Activated T-cell treated with anti-CD3 and anti-CD28 coated beads for 1 hour (primary cell): ENCODE results near the gene OGDHL.

ENCODE experiments used
- DNase-seq: peaks from one replicate; pipeline ENCODE4 v3.0.0-alpha.2; 2020; ENCODE audit warnings: low read depth

OGDHL gene

DNA sequence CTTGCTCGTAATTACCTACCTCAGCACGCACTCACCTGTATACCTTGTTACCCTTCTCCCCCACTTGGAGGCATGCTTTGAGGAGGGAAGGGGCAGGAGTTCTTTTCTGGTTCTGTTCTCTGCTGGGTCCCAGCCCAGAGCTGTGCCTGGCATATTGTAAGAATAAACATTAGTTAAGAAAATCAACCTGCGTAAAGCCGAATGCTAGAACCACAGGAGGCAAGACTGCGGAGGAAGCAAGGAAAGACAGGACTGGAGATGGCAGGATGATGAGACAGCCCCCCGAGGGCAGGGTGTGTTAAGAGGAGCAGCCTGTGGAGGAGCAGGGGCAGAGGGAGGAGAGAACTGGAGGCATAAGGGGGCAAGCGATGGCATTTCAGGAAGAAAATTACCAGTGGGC is 73.2 kb downstream of the OGDHL start:
- no peak for DNase-seq

DNA sequence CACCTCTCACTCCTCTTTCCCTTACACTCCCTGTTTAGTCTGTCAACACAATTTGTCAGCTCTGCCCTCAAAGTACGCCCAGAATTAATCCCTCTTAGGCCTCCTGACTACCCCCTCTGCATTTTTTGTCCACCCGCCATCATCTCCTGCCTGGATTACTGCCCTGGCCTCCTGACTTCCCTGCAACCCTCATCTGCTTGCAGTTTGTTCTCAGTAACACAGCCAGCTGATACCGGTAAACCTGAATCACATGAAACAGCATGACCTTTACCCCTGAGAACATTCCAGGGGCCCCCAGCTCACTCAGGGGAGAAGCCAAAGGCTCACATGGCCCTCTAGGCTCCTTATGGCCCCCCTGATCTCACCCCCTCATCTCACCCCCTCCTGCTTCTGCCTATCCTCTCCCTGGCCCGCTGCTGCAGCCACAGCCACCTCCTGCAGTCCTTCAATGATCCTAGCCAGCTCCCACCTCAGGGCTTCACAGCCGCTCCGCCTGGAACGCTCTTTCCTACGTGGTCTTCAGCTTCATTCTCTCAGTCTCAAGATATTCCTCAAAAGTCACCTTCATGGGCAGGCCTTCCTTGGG is 73.8 kb downstream of the OGDHL start:
- DNase-seq = no peak

DNA sequence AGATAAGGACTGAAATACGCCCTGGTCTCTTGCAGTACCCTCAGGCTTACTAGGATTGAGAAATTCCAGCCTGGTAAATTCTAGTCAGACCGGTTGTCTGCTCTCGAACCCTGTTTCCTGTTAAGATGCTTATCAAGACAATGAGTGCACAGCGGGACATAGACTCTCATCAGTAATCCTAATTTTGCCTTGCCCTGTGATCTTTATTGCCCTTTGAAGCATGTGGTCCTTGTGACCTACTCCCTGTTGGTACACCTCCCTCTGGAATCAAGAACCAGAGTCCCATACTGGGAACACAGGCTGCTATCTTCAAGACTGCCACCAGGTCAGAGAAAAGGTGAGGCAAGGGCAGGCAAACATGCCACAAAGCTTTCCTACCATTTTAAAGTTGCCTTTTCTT is 75.5 kb downstream of the OGDHL start:
- no peak for DNase-seq
